Uterus (tissue), 4 donors: Measurements from ENCODE around the gene SLC36A2. TPM values are rescaled to one million over a fixed set of nuclear protein-coding genes. Genes with fewer than 3 reads are reported as not detected.

ENCODE experiments used
- DNase-seq, 2 donors: peaks; one replicate each; pipeline ENCODE4 v3.0.0-alpha.2; 2019 to 2020
- H3K27ac ChIP-seq, 2 donors: fragments of 200-600 bp; sonication (generic); 1 replicate in 1 of 2; 2 replicates in 1 of 2; pipeline ENCODE4 v1.5.1; 2016 to 2018
- H3K27me3 ChIP-seq, 2 donors: fragments of 200-600 bp; sonication (generic); one replicate each; pipeline ENCODE4 v1.5.1; 2018 to 2019; ENCODE audit warnings: control low read depth in 1 of 2
- H3K36me3 ChIP-seq, 2 donors: fragments of 200-600 bp; sonication (generic); one replicate each; pipeline ENCODE4 v1.5.1; 2019; ENCODE audit warnings: control low read depth in 1 of 2
- H3K4me1 ChIP-seq, 2 donors: fragments of 200-600 bp; sonication (generic); one replicate each; pipeline ENCODE4 v1.5.1; 2018 to 2019; ENCODE audit warnings: control low read depth in 1 of 2
- H3K4me3 ChIP-seq, 2 donors: fragments of 200-600 bp; sonication (generic); 1 replicate in 1 of 2; 2 replicates in 1 of 2; pipeline ENCODE4 v1.5.1; 2018 to 2019; ENCODE audit warnings: mild to moderate bottlenecking in 1 of 2
- H3K9me3 ChIP-seq, 2 donors: fragments of 200-600 bp; sonication (generic); one replicate each; pipeline ENCODE4 v1.5.1; 2019; ENCODE audit warnings: control low read depth in 1 of 2
- CTCF ChIP-seq, 4 experiments: fragments of 200-600 bp in 2 of 4; fragments of 450-650 bp in 2 of 4; sonication (generic) in 2 of 4; IDR thresholded peaks; one replicate each; pipeline ENCODE4 v1.5.1; 2016 to 2019; ENCODE audit warnings: antibody characterized with exemption in 4 of 4, mild to moderate bottlenecking in 2 of 4, moderate library complexity in 1 of 4
- POLR2A ChIP-seq, 2 donors: fragments of 450-650 bp; IDR thresholded peaks; one replicate each; pipeline ENCODE4 v1.6.1; 2016; ENCODE audit warnings: antibody characterized with exemption in 2 of 2, mild to moderate bottlenecking in 1 of 2, moderate library complexity in 1 of 2
- intact Hi-C: fragments of 100-400 bp; cut with DNase I; formaldehyde crosslinking; loops from one replicate; pipeline ENCODE4 v1.15.1; 2023; ENCODE audit warnings: low total_unique reads
- total RNA-seq, 4 donors: library from RNA; depleted of rRNA in 3 of 4; stranded (reverse); fragments of >200 nt in 3 of 4; gene quantifications; one replicate each; pipeline versions ENCODE4 v1.1.0 to v1.2.4, GENCODE V29; 2014 to 2023
- donor health status: DM: yes; HTN: yes; CAD: no.

Gene SLC36A2
- total RNA-seq, 4 donors from 2014 or later, result not detected

DNA sequence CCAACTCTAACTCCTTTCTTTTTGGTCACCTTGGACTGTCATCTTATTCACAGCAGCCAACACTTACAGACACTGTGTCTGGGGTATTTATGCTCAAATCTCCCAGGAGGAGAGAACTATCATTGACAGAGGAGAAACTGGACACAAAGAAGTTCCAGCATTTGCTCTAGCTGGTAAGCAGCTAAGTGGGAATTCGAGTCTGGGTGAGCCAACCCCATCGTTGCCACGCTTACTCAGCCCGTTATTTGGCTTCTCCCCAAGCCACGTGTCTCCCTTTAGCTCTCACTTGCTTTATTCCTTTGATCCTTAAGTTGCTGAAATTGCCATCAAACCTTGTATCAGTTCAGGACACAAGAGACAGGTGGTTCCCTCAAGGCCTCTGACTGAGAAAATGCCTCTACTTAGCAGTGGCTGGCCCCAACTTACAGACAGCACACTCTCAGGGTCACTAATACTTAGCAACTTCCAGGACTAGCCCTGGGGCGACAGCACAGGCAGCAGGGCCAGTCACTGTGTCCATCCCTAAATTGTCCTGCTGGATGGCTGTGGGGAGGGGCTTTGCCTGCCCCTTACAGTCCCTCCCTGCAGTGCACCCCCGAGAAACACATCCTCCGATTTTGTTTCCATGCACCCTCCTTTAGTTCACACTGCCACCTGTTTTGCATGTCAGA, 1.4 kb downstream of the SLC36A2 start:
- Histone ChIP-seq H3K4me3 (no peak overlapping the region), H3K27me3 (no peaks in the 10 kb centered on the region), H3K4me1 (no peaks in the 10 kb centered on the region), H3K36me3 (no peaks in the 10 kb centered on the region), H3K27ac (no peak overlapping the region), H3K9me3 (no peaks in the 10 kb centered on the region)
- DNase-seq, result no peak
- TF ChIP-seq CTCF (IDR thresholded peaks at IDR 0.05) (no peak), POLR2A (IDR thresholded peaks at IDR 0.05) (no peak)
- intact Hi-C loops, result no loop called here

- TF ChIP-seq CTCF (IDR thresholded peaks at IDR 0.05), result no peak
- no peak for TF ChIP-seq POLR2A (IDR thresholded peaks at IDR 0.05)
- H3K9me3 ChIP-seq, result no peaks in the 10 kb centered on the region
- no peaks in the 10 kb centered on the region for H3K36me3 ChIP-seq
- no peak for DNase-seq
- intact Hi-C loops, result no loop called here
- no peak overlapping the region for H3K27ac ChIP-seq
- no peak overlapping the region for H3K4me3 ChIP-seq
- H3K4me1 ChIP-seq, result no peaks in the 10 kb centered on the region
- H3K27me3 ChIP-seq, result no peaks in the 10 kb centered on the region
Observed at GRCh38 chr5:151345187-151345807, 2.1 kb downstream of the SLC36A2 start.

GRCh38 chr5:151344088-151344487, 3.3 kb downstream of the SLC36A2 start:
- Histone ChIP-seq H3K36me3 (no peaks in the 10 kb centered on the region), H3K27me3 (no peaks in the 10 kb centered on the region), H3K9me3 (no peaks in the 10 kb centered on the region), H3K27ac (no peak overlapping the region), H3K4me3 (no peak overlapping the region), H3K4me1 (no peaks in the 10 kb centered on the region)
- TF ChIP-seq POLR2A (IDR thresholded peaks at IDR 0.05) (no peak), CTCF (IDR thresholded peaks at IDR 0.05) (no peak)
- no peak for DNase-seq
- intact Hi-C loops, result no loop called here

DNA sequence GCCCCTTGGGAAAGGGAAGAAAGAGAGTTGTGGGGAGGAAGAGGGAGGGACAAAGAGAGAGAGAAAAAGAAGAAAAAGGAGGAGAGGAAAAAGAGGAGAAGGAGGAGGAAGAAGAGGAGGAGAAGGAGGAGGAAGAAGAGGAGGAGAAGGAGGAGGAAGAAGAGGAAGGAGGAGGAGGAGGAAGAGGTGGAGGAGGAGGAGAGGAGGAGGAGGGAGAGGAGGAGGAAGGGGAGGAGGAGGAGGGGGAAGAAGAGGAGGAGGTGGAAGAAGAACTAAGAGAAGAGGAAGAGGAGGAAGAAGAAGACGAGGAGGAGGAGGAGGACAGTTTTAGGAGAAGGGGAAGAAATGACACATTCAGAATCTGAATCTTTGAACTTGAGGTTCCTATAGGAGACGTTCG, 7.4 kb downstream of the SLC36A2 start:
- Histone ChIP-seq H3K4me3 (no peak overlapping the region), H3K27ac (no peak overlapping the region), H3K9me3 (no peaks in the 10 kb centered on the region), H3K27me3 (no peaks in the 10 kb centered on the region), H3K36me3 (no peaks in the 10 kb centered on the region), H3K4me1 (no peaks in the 10 kb centered on the region)
- no peak for DNase-seq
- intact Hi-C loops, result no loop called here
- TF ChIP-seq CTCF (IDR thresholded peaks at IDR 0.05) (no peak), POLR2A (IDR thresholded peaks at IDR 0.05) (no peak)

GRCh38 chr5:151338734-151339133, 8.6 kb downstream of the SLC36A2 start:
- intact Hi-C loops, result no loop called here
- H3K27me3 ChIP-seq, result no peaks in the 10 kb centered on the region
- no peaks in the 10 kb centered on the region for H3K36me3 ChIP-seq
- no peaks in the 10 kb centered on the region for H3K4me1 ChIP-seq
- H3K4me3 ChIP-seq, result no peak overlapping the region
- no peak for TF ChIP-seq CTCF (IDR thresholded peaks at IDR 0.05)
- TF ChIP-seq POLR2A (IDR thresholded peaks at IDR 0.05), result no peak
- no peaks in the 10 kb centered on the region for H3K9me3 ChIP-seq
- H3K27ac ChIP-seq, result no peak overlapping the region
- DNase-seq, result no peak
